ENCODE data around the gene KRT81.
"Not testable (repeated sequence)": the region's sequence is repeated elsewhere in the genome, so short reads cannot be mapped to it uniquely, and the experiment has no call there.

KRT81 gene

DNA sequence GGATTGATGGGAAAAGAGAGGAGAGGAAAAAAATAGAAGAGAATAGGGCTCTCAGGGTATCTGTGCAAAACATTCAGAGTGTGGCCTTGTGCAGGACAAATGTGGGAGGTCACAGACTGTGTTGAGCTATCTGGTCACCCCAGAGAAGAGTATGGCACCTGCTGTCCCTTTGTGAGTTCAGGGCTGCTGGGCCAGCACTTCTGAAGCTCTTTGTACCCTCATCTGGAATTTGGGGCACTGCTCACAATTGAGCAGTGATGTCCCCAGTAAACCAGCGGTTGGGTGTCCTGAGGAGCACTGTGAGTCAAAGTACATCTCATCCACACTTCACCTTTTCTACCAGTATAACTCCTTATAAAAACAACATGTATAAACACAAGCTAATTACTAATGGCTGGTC lies 2.6 kb upstream of the KRT81 start:
- DNase-seq, result no peak

GRCh38 chr12:52290483-52291134 lies 725 bp downstream of the KRT81 start:
- DNase-seq, result not testable (repeated sequence)

- DNase-seq, result not testable (repeated sequence)
These were observed 3.2 kb downstream of the KRT81 start for GRCh38 chr12:52287816-52288805.

DNA sequence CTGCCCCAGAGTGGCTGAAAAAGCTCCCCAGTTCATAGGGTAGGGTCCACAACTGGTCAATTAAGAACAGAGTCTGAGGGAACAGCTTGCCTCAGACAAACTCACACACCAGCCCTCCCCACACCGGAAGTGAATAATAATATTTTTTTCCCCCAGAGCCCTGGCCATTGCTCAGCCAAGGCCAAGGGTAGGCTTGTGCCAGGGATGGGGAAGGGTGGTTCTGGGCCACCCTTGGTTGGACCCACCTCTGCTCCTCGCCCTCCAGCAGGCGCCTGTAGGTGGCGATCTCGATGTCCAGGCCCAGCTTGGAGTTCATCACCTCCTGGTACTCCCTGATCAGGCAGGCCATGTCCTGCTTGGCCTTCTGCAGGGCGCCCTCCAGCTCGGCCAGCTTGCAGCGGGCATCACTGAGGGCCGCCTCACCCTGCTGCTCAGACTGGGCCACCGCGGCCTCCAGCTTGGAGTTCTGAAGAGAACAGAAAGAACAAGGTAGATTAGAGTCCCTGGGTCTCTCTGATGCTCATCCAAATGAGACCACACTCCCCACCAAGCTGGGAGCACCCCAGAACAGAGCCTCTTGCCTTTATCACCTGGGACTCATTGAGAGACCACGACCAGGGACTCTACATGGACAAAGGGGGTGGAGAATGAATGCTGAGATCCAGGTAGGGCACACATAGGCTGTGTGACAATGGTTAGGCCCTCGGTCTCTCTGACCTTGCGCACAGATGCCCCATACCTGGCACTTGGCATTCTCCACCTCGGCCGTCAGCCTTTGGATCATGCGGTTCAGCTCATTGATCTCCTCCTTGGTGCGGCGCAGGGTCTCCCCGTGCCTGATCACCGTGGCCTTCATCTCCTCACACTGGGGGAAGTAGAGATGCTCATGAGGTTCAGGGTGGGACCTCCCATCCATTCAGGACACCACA lies 4.2 kb downstream of the KRT81 start:
- DNase-seq, result not testable (repeated sequence)

- no peak for DNase-seq
These were observed 5.3 kb downstream of the KRT81 start for GRCh38 chr12:52285851-52286530.

DNA sequence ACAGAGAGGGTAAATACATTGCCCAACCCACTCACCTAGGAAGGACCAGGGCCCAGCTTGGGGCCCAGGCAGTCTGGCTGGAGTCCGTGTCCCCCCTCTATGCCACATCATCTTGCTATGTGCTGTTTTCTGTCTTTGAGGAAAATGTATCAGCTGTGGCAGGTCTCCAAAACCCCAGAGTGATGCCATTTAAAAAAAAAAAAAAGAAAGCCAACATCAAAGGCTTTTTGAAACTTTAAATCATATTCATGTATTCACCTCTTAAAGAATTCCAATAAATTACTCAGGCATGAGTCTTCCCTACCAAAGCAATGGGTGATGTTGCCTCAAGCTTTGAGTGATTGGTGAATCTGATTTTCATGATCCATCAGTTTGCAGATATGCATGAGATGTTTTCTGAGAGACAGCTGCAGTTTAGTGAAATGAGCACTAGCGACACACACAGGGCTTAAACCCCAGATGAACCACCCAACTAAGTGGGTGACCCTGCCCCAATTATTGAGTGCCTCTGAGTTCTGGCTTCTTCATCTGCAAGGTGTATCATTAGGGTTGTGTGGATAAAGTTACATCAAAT lies 6.1 kb downstream of the KRT81 start:
- no peak for DNase-seq

- DNase-seq, result no peak
These were observed 6.7 kb downstream of the KRT81 start for GRCh38 chr12:52284562-52285171.

GRCh38 chr12:52280796-52281560 lies 10.4 kb downstream of the KRT81 start:
- DNase-seq, result no peak

- no peak for DNase-seq
These were observed 11.0 kb downstream of the KRT81 start for GRCh38 chr12:52280319-52280795.

- DNase-seq, result no peak
These were observed 11.7 kb downstream of the KRT81 start for GRCh38 chr12:52279422-52280318.

GRCh38 chr12:52278575-52279421 lies 12.5 kb downstream of the KRT81 start:
- peak; percentile 34 to 50 (median 41) for DNase-seq

DNA sequence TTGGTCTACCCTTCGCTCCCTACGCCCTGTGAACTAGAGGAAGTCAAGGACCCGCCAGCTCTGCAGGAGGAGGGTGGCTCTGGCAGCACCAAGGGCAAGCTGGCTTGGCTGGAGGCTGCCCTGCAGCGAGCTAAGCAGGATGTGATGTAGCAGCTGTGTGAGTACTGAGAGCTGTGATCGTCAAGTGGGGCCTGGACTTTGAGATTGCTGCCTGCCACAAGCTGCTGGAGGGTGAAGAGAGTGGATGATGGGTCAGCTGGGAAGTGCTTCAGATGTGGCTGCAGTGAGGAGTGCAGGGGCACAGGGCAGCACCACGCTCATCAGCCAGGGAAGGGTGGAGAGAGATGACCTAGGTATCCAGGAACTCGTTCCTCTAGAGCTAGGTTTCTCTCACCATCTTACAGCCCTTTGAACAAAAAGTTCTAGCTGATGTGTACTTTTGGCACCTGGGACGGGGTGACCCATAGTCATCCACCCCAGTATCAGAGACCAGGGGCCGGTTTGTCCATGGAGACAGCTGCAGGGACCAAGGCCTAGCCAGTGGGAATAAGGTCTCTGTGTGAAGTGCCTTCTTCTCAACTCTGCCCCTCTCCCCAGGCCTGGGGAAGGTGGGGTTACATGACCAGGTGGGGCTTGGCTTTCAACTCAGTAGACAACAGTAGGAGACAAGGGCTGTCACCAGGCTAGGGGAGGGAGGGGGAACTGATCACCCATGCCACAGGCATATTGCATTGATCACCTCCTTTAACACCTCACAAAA lies 13.7 kb downstream of the KRT81 start:
- no peak for DNase-seq

DNA sequence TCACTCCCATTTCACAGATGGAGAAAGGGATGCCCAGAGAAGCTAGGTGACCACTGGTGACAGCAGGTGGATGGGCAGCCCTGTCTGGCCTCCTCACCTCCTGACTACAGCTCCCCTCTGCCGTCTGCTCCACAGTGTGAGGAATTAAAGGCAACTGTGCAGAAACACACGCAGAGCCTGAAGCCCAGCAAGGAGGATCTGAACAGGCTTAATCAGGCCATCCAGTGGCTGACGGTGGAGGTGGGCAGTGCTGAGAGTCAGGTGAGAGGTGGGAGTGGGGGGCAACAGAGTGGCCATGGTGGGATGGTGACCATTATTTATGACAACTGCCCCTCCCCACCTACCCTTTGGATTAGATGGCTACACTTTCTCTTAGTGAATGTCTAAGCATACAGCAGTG lies 15.6 kb downstream of the KRT81 start:
- no peak for DNase-seq

DNA sequence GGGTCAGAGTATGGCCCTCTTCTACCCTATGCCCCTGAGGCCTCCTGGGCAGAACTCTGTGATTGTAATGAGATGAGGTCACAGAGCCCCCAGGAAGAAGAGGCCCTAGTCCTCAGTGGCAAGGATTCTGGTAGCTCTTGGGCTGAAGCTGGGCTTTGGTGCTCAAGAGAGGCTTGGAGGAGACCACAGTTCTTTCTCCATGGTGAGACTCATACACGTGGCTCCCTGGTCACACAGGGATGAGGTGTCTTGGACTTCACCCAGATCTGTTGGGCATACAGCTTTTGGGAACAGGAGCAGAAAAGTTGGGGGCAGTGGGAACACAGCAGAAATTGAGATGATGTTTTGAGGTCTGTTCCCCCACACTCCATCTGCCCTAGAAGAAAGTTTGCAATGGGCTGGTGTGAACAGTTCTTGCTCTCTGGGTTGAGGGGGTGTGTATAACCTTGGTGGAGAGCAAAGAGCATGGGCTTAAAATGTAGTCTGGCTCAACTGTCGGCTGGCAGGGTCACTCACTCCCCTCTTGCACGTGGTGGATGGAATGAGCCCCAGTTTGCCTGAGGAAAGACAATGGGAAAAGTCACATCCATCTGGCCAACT lies 16.7 kb downstream of the KRT81 start, which contains the start of gene KRT86:
TSS of gene KRT86 (plus strand) at position 125 of the 600 bp plus-strand sequence. CDS start 27,272 bp downstream, outside the sequence.
- no peak for DNase-seq

- no peak for DNase-seq
These were observed 20.2 kb downstream of the KRT81 start for GRCh38 chr12:52271158-52271557.

GRCh38 chr12:52270541-52271070 lies 20.7 kb downstream of the KRT81 start:
- no peak for DNase-seq

- no peak for DNase-seq
These were observed 23.1 kb downstream of the KRT81 start for GRCh38 chr12:52268212-52268611.

All from activated CD4-positive, CD25-positive, alpha-beta regulatory T cell (primary cell).